Suppressor macrophage treated with lipopolysaccharide for 4 hours (primary cell): ENCODE data around the gene GALNT2.
A peak's percentile ranks its signal among the peaks of the same experiment; 100 is the strongest.

Experiments
- DNase-seq: peaks from one replicate; pipeline ENCODE4 v3.0.0-alpha.2; 2020

Gene GALNT2

GRCh38 chr1:230073371-230074035, 6.5 kb downstream of the GALNT2 start:
- DNase-seq, result no peak

DNA sequence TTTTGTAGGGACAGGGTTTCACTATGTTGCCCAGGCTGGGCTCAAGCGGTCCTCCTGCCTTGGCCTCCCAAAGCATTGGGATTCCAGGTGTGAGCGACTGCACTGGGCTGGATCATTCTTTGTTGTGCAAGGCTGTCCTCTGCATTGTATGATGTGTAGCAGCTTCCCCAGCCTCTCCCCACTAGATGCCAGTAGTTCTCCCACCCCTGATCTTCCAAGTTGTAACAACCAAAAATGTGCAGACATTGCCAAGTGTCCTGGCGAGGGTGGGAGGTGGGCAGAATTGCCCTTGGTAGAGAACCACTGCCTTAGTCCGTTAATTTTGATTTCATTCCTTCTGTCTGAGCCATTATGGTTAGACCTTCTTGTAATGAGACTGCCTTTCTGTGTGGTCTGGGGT, 7.2 kb downstream of the GALNT2 start:
- DNase-seq, result no peak

GRCh38 chr1:230074762-230075161, 7.7 kb downstream of the GALNT2 start:
- DNase-seq, result no peak

GRCh38 chr1:230076121-230076520, 9.1 kb downstream of the GALNT2 start:
- DNase-seq, result no peak

- DNase-seq, result peak; percentile 17
These were observed 10.0 kb downstream of the GALNT2 start for GRCh38 chr1:230077011-230077410.

DNA sequence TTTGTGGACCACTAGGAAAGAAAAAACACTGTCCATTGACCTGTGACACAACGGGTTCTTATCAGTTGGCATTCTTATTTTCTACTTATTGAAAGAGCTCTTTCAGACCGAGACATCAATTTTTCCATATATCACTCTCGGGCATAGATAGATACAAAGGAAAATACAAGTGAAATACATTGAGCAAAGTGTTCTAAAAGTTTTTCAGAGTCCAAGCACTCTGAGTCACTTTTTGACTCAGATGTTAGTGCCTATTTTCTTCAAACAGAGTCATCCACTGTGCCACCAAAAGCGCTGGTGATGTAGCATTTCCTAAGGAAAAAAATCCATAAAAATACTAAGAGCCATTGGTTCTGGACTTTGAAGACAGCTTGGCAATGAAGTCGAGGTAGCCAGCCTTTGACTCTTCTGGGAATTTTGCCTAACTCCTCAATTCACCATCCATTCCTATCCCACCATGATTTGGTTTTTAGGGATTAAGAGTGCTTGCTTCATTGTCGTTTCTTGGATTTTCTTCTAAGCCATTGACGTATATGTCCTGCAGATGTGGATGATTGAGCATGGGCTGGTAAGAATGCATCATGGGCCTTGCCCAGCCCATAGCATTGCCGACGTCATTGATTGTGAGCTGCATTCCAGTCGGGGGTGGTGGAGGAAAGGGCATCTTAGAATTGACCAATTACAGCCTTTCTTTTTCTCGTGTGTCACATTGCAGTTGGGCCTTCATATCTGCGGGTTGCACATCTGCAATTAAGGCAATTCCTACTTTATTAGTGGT, 10.6 kb downstream of the GALNT2 start:
- no peak for DNase-seq

DNA sequence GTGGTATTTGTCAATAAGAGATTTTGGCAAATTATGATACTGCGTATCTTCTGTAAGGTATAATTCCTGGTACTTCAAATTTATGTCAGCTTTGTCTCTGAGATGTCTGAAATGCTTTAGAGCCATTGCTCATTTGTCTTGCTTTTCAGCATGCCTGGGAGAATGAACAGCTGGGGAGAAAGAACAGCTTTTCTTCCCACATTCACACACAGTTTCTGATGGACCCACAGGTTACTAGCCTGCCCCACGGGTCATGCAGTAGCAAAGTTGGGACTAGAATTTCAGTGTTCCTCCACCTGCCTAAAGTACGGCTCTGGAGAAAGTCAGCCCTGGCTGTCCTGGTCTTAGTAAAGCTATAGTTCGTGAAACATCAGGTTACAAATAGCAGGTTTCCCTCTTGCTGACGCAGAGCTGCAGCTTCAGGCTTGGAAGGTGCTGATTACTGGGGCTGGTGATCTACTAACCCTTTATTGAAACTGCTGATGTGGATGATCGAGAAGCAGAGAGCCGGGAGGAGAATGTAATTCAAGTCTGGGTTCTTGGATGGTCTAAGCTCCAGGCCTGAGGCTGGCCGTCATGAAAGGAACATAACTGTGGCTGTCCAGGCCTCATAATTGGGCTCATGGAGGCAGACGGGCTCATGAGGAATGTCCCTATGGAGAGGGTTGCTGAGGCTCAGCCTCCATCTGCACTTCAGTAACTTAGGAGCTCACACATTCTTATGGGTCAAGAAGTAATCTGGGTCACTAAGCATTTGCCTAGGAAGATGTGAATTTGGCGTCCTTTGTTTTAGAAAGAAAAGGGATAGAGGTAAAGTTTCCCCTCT, 12.4 kb downstream of the GALNT2 start:
- no peak for DNase-seq

- DNase-seq, result no peak
These were observed 13.8 kb downstream of the GALNT2 start for GRCh38 chr1:230080822-230081221.

DNA sequence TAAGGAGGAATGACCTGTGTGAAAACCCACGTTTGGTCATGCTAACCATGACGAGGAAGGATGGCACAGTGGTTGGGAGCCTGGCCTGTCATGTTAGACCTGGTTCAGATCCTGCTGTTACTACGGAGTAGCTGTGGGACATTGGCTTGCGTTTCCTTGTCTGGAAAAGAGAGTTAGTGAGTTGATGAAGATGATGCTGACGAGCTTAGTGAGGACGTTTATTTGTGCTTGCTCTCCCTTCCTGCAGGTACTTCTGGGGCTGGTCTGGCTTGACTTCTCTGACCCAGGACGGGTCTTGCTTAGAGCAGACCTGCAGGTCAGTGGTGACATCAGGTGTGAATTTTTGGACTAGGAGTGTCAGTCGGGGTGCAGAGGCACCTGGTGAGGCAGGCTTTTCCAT, 14.7 kb downstream of the GALNT2 start:
- no peak for DNase-seq

DNA sequence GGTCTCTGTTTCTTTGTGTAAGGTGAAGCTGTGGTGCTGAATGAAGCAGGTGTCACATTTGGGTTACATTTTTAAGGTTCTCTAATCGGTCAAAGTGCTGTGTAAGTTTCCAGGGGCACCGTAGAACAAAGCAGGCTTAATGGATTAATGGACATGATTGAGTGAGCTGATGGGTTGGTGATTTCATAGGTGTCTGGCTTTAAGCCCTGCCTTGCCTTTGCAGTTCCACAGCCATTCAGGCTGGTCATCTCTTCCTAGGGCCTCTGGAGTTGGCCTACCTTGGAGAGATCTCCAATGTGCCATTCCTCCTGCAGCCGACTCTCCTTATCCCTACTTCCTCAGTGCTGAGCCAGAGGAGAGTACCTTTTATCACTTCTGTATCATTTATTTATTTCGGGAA, 15.2 kb downstream of the GALNT2 start:
- DNase-seq, result no peak

- DNase-seq, result no peak
These were observed 16.0 kb downstream of the GALNT2 start for GRCh38 chr1:230083053-230083452.

DNA sequence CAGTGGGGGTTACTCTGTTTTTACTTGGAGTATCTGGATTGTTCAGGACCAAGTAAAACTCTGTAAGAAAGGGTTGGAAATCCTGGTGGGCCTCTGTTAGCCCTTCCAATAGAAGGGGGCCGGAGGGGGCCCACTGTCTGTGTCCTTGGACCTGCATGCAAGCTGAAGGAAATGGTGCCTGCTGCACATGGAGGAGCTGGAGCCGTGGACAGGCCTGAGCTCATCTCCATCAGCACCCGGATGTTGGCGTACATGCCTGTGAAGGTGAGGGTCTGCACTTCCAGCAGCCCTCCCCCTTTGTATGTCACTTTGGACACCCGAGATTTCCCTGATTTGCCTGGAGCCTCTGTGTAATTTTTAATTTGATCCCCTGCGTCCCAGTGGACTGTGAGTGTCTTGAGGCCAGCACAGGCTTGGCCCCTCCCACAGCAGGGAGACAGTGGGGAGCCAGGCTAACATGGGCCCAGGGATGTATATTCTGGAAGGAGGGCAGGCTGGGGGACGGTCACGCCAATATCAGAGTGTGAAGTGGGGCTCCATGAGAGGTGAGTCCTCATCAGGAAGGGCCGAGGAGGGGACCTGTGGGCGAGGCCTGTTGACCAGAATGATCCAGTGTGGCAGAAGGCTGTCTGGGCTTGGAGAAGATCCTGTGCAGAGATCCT, 16.8 kb downstream of the GALNT2 start:
- no peak for DNase-seq

GRCh38 chr1:230084408-230085177, 17.6 kb downstream of the GALNT2 start:
- DNase-seq, result peak; percentile 81

DNA sequence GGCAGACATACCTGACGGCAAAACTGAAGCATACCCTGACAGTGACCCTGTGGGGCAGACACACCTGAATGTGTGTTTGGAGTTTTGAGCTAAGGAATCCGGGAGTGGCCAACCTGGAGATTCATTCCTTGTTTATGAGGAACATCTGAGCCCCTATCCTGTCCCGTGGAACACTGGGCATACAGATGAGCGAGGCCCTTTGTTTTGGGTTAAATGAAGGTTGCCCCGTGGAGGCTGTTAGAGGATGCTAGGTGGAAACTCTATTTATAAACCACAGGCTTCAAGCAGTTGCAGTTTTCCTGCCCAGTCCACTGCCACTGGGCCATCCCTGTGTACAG, 18.1 kb downstream of the GALNT2 start:
- no peak for DNase-seq

DNA sequence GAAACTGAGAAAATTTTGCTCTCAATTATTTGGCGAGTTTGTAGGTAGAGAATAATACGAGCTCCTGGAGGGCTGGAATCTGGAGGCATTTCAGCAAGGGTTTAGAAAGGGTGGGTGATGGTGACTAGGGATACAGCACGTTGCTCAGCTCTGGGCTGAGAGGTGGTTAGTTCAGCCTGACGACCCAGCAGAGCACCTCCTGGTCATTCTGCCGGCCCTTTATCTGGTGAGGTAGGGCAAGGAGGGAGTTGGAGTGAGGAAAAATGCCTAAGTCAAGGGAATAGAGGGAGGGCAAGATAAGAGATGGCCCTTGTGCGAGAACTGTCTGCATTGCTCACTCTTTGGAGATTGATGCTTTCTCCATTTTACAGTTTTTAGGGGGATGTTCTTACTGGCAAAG, 19.1 kb downstream of the GALNT2 start:
- no peak for DNase-seq

GRCh38 chr1:230087028-230087716, 20.1 kb downstream of the GALNT2 start:
- no peak for DNase-seq

GRCh38 chr1:230087717-230088105, 20.7 kb downstream of the GALNT2 start:
- DNase-seq, result no peak

- no peak for DNase-seq
These were observed 23.2 kb downstream of the GALNT2 start for GRCh38 chr1:230090194-230090711.

- DNase-seq, result no peak
These were observed 24.6 kb downstream of the GALNT2 start for GRCh38 chr1:230091473-230092231.

- DNase-seq, result no peak
These were observed 27.7 kb downstream of the GALNT2 start for GRCh38 chr1:230094746-230095145.

DNA sequence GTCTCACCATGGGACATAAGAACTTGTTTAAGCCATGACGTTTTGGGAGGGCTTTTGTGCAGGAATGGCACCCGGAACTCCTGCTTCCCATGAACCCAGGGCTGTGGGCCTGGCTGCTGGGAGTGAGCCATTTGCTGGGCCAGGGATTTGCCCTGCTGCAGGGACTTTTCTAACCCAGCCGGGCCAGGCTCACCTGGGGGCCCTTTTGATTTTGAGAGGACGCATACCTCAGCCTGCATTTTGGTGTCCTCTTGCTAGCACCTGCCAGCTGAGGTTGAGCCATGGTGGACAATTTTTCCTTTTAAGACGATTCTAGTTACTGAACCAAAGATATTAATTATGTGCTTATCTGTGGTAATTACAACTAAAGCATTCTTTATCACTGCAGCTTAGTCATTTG, 28.9 kb downstream of the GALNT2 start:
- no peak for DNase-seq
